H9 (cell line): ENCODE data around the gene BIN1. TPM values are rescaled to one million over a fixed set of nuclear protein-coding genes. Genes with fewer than 3 reads are reported as not detected.

Experiments
- DNase-seq: peaks from one replicate; pipeline ENCODE4 v3.0.0-alpha.2; 2017
- H2AFZ ChIP-seq: one replicate; pipeline ENCODE4 v1.6.1; 2013; ENCODE audit warnings: mild to moderate bottlenecking, low read length, control low read depth, moderate library complexity
- H2AK5ac ChIP-seq: 2 replicates; pipeline ENCODE4 v1.6.1; 2013; ENCODE audit warnings: low read length, control low read depth, mixed read lengths; ENCODE audit not compliant: insufficient read length
- H2BK120ac ChIP-seq: one replicate; pipeline ENCODE4 v1.6.1; 2013; ENCODE audit warnings: low read depth, mild to moderate bottlenecking, low read length, control low read depth, inconsistent platforms; ENCODE audit not compliant: poor library complexity, severe bottlenecking
- H2BK12ac ChIP-seq: 2 replicates; pipeline ENCODE4 v1.6.1; 2013; ENCODE audit warnings: low read length, control low read depth, mixed read lengths, low read depth; ENCODE audit not compliant: insufficient read length
- H2BK15ac ChIP-seq: 2 replicates; pipeline ENCODE4 v1.6.1; 2013; ENCODE audit warnings: low read depth, low read length, control low read depth
- H2BK20ac ChIP-seq: one replicate; pipeline ENCODE4 v1.6.1; 2013; ENCODE audit warnings: low read depth, mild to moderate bottlenecking, low read length, control low read depth, inconsistent platforms; ENCODE audit not compliant: poor library complexity, severe bottlenecking
- H2BK5ac ChIP-seq: 2 replicates; pipeline ENCODE4 v1.6.1; 2013; ENCODE audit warnings: low read length, control low read depth, mixed read lengths; ENCODE audit not compliant: insufficient read length
- H3K14ac ChIP-seq: 2 replicates; pipeline ENCODE4 v1.6.1; 2013; ENCODE audit warnings: low read length, control low read depth; ENCODE audit not compliant: insufficient read depth
- H3K18ac ChIP-seq: 2 replicates; pipeline ENCODE4 v1.6.1; 2013; ENCODE audit warnings: low read depth, mild to moderate bottlenecking, mixed read lengths, low read length, control low read depth; ENCODE audit not compliant: insufficient read length
- H3K23ac ChIP-seq: 2 replicates; pipeline ENCODE4 v1.6.1; 2013; ENCODE audit warnings: low read length, control low read depth, mixed read lengths, low read depth; ENCODE audit not compliant: insufficient read length
- H3K23me2 ChIP-seq: 2 replicates; pipeline ENCODE4 v1.6.1; 2013; ENCODE audit warnings: low read depth, mild to moderate bottlenecking, mixed read lengths, low read length, control low read depth; ENCODE audit not compliant: insufficient read length, poor library complexity, severe bottlenecking
- H3K27ac ChIP-seq: 2 replicates; pipeline ENCODE4 v1.5.1; 2013; ENCODE audit warnings: low read length, control low read depth, mixed read lengths, low read depth; ENCODE audit not compliant: insufficient read length
- H3K27me3 ChIP-seq: 2 replicates; pipeline ENCODE4 v1.6.1; 2013; ENCODE audit warnings: low read length, control low read depth, inconsistent platforms; ENCODE audit not compliant: insufficient read depth
- H3K4ac ChIP-seq: 2 replicates; pipeline ENCODE4 v1.6.1; 2013; ENCODE audit warnings: low read depth, mild to moderate bottlenecking, control low read depth, inconsistent platforms, low read length, moderate library complexity
- H3K4me1 ChIP-seq: 2 replicates; pipeline ENCODE4 v1.6.1; 2013; ENCODE audit warnings: low read length, control low read depth, inconsistent platforms; ENCODE audit not compliant: insufficient read depth
- H3K4me2 ChIP-seq: 2 replicates; pipeline ENCODE4 v1.6.1; 2013; ENCODE audit warnings: low read length, control low read depth, mixed read lengths; ENCODE audit not compliant: insufficient read length, insufficient read depth
- H3K56ac ChIP-seq: 2 replicates; pipeline ENCODE4 v1.6.1; 2013; ENCODE audit warnings: low read depth, mild to moderate bottlenecking, mixed read lengths, low read length, control low read depth; ENCODE audit not compliant: insufficient read length
- H3K79me1 ChIP-seq: 2 replicates; pipeline ENCODE4 v1.6.1; 2013; ENCODE audit warnings: low read depth, mild to moderate bottlenecking, moderate library complexity, low read length, control low read depth, inconsistent platforms; ENCODE audit not compliant: insufficient read depth, poor library complexity, severe bottlenecking
- H3K79me2 ChIP-seq: 2 replicates; pipeline ENCODE4 v1.6.1; 2013; ENCODE audit warnings: low read length, control low read depth, inconsistent platforms; ENCODE audit not compliant: insufficient read depth
- H3K9ac ChIP-seq: 2 replicates; pipeline ENCODE4 v1.6.1; 2013; ENCODE audit warnings: low read length, control low read depth, mixed read lengths; ENCODE audit not compliant: insufficient read length; ENCODE audit errors: extremely low read depth
- H3K9me3 ChIP-seq: one replicate; pipeline ENCODE4 v1.6.1; 2013; ENCODE audit warnings: low read depth, low read length, inconsistent platforms; ENCODE audit not compliant: control insufficient read depth
- H3T11ph ChIP-seq: one replicate; pipeline ENCODE4 v1.6.1; 2013; ENCODE audit warnings: mild to moderate bottlenecking, low read length, control low read depth, inconsistent platforms
- H4K20me1 ChIP-seq: one replicate; pipeline ENCODE4 v1.6.1; 2013; ENCODE audit not compliant: control insufficient read depth, insufficient read length, insufficient read depth
- H4K5ac ChIP-seq: 2 replicates; pipeline ENCODE4 v1.6.1; 2013; ENCODE audit warnings: low read depth, mild to moderate bottlenecking, mixed read lengths, low read length, control low read depth; ENCODE audit not compliant: insufficient read length
- H4K8ac ChIP-seq: replicated peaks from 2 replicates; pipeline ENCODE4 v1.6.1; 2013; ENCODE audit warnings: low read length, control low read depth, mixed read lengths, low read depth; ENCODE audit not compliant: insufficient read length
- H4K91ac ChIP-seq: 2 replicates; pipeline ENCODE4 v1.6.1; 2013; ENCODE audit warnings: low read depth, mild to moderate bottlenecking, moderate library complexity, mixed read lengths, low read length, control low read depth; ENCODE audit not compliant: insufficient read length
- H3K27ac Mint-ChIP-seq, 3 experiments: 2 replicates in 2 of 3; 3 replicates in 1 of 3; pipeline ENCODE4 v1.8.0; 2020 to 2021; ENCODE audit warnings: mixed read lengths in 3 of 3, mild to moderate bottlenecking in 1 of 3, moderate library complexity in 1 of 3
- H3K27me3 Mint-ChIP-seq: 2 replicates; pipeline ENCODE4 v1.8.0; 2021; ENCODE audit warnings: low read depth, mild to moderate bottlenecking, moderate library complexity, mixed read lengths
- H3K36me3 Mint-ChIP-seq, 3 experiments: 2 replicates in 2 of 3; 3 replicates in 1 of 3; pipeline ENCODE4 v1.8.0; 2020 to 2021; ENCODE audit warnings: low read depth in 3 of 3, mixed read lengths in 3 of 3; ENCODE audit not compliant: insufficient read depth in 1 of 3
- H3K4me1 Mint-ChIP-seq, 2 experiments: 2 replicates each; pipeline ENCODE4 v1.8.0; 2020; ENCODE audit warnings: mixed read lengths in 2 of 2
- H3K4me3 Mint-ChIP-seq, 2 experiments: 2 replicates in 1 of 2; 3 replicates in 1 of 2; pipeline ENCODE4 v1.8.0; 2020 to 2021; ENCODE audit warnings: mild to moderate bottlenecking in 2 of 2, mixed read lengths in 2 of 2, moderate library complexity in 1 of 2
- H3K9me3 Mint-ChIP-seq, 2 experiments: 2 replicates in 1 of 2; 3 replicates in 1 of 2; pipeline ENCODE4 v1.8.0; 2020; ENCODE audit warnings: mild to moderate bottlenecking in 2 of 2, mixed read lengths in 2 of 2, moderate library complexity in 1 of 2
- CTCF ChIP-seq: fragments of 200-600 bp; sonication (generic); conservative IDR thresholded peaks from 3 replicates; pipeline ENCODE4 v1.8.0; 2021; ENCODE audit warnings: antibody characterized with exemption, mild to moderate bottlenecking
- WGBS: extraction: QIAGEN DNeasy Blood & Tissue Kit; methylation state at CpG from one replicate; pipeline ENCODE4 v1.1.7; 2013; ENCODE audit warnings: missing lambda C conversion rate, low lambda C conversion rate, mixed read lengths; ENCODE audit not compliant: insufficient read length; ENCODE audit errors: extremely low coverage; 5-methylcytosine and 5-hydroxymethylcytosine counted together
- total RNA-seq: library from RNA; stranded (reverse); gene quantifications from 2 replicates; pipeline ENCODE4 v1.2.1, GENCODE V29; 2021

The BIN1 gene
- total RNA-seq, 1 experiment from 2014 or later: 32.0 TPM

- no peak overlapping the region for H4K91ac ChIP-seq
- H2BK12ac ChIP-seq: no peak overlapping the region
- no peaks in the 10 kb centered on the region for H3K4me1 ChIP-seq
- no peak overlapping the region for H4K5ac ChIP-seq
- no peak overlapping the region for H3K27ac Mint-ChIP-seq
- H3K23me2 ChIP-seq: no peaks in the 10 kb centered on the region
- no peak overlapping the region for H3K23ac ChIP-seq
- no peak for TF ChIP-seq CTCF
- no peak overlapping the region for H3K9ac ChIP-seq
- no peak overlapping the region for H3K14ac ChIP-seq
- DNase-seq: no peak
- H3K27me3 ChIP-seq: no peaks in the 10 kb centered on the region
- H3K4me2 ChIP-seq: no peak overlapping the region
- peaks cover 16 to 21% of the 10 kb centered on the region in 2 experiments for H3K9me3 Mint-ChIP-seq
- H4K8ac ChIP-seq: no peak overlapping the region
- H2BK20ac ChIP-seq: no peak overlapping the region
- H2AK5ac ChIP-seq: no peak overlapping the region
- H3K79me2 ChIP-seq: no peaks in the 10 kb centered on the region
- H3K4ac ChIP-seq: no peak overlapping the region
- no peak overlapping the region for H2BK120ac ChIP-seq
- H3K36me3 Mint-ChIP-seq: peaks cover 4% of the 10 kb centered on the region in 3 experiments; a peak in 6 of 7 replicates
- no peaks in the 10 kb centered on the region for H4K20me1 ChIP-seq
- no CpG with 5 or more reads among the region's 1 CpG for WGBS
- H2BK15ac ChIP-seq: no peak overlapping the region
- no peak overlapping the region for H3K27ac ChIP-seq
- no peaks in the 10 kb centered on the region for H3K79me1 ChIP-seq
- no peaks in the 10 kb centered on the region for H3K9me3 ChIP-seq
- H3K4me1 Mint-ChIP-seq: peaks cover 9% of the 10 kb centered on the region in 2 experiments
- no peak overlapping the region for H3K4me3 Mint-ChIP-seq
- H2AFZ ChIP-seq: no peak overlapping the region
- no peaks in the 10 kb centered on the region; the same call in none of the 2 replicates for H3K27me3 Mint-ChIP-seq
- no peak overlapping the region for H2BK5ac ChIP-seq
- H3T11ph ChIP-seq: no peak overlapping the region
- H3K18ac ChIP-seq: no peak overlapping the region
- no peak overlapping the region for H3K56ac ChIP-seq
These were observed 44.0 kb upstream of the BIN1 start for GRCh38 chr2:127150996-127151395.
